Daoy (cell line): ENCODE data around the gene PSENEN. TPM values are rescaled to one million over a fixed set of nuclear protein-coding genes. Genes with fewer than 3 reads are reported as not detected.
"Not testable (repeated sequence)": the region's sequence is repeated elsewhere in the genome, so short reads cannot be mapped to it uniquely, and the experiment has no call there.

Experiments
- DNase-seq: peaks from one replicate; pipeline ENCODE4 v3.0.0-alpha.2; 2015; ENCODE audit warnings: low read depth
- total RNA-seq: library from RNA; depleted of rRNA; stranded (reverse); fragments of >200 nt; shearing (Covaris generic); gene quantifications from 2 replicates; pipeline ENCODE4 v1.2.3, GENCODE V29; 2014

PSENEN gene
- total RNA-seq, 1 experiment from 2014 or later = 63.9 TPM

DNA sequence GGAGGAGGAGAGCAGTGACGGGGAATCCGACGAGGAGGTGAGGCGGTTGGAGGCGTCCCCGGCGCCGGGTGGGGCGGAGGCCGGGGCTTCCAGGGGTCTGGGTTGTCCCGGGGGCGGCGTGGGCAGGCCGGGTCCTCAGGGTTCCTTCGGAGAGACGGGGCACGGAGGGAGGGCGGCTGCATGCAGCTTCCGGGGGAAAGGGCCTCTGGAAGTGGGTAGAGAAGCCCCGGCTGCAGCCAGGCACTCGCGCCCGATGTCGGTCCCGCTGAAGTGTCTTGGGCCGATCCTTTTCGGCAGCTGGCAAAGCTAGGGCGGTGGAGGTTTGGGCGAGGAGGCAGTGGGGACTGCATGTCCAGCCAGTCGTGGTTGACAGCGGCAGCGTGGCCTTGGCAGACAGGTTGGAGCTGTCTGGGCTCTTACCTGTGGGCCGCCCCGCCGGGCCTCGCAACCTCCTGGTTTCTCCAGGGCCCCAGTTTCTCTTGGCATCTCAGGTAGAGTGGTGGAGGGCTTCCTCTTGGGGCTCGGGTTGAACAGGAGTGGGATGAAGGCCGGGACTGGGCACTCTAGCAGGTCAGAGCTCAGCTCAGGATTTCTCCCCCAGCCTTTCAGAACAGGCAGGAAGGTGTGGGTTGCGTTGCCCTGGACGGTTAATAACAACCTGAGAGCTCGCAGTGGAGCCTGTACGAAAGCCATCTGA lies 27.0 kb upstream of the PSENEN start:
- peak; percentile 37 for DNase-seq

DNA sequence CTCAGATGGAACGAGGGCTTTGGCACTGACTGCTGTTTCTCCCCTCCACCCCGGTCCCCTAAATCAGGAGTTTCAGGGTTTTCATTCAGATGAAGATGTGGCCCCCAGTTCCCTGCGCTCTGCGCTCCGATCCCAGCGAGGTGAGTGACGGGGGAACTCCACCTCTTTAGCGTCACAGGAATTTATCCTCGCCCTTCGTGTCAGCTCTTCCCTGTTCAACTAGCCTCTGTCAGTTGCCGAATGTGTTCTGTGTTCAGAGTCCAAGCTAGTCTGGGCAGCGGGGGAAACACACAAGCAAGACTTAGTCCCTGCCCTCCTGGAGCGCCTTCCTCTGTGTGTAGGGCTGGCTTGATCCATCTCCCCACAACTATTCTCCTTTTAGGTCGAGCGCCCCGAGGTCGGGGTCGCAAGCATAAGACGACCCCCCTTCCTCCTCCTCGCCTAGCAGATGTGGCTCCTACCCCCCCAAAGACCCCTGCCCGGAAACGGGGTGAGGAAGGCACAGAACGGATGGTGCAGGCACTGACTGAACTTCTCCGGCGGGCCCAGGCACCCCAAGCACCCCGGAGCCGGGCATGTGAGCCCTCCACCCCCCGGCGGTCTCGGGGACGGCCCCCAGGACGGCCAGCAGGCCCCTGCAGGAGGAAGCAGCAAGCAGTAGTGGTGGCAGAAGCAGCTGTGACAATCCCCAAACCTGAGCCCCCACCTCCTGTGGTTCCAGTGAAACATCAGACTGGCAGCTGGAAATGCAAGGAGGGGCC lies 25.9 kb upstream of the PSENEN start:
- DNase-seq = no peak

DNA sequence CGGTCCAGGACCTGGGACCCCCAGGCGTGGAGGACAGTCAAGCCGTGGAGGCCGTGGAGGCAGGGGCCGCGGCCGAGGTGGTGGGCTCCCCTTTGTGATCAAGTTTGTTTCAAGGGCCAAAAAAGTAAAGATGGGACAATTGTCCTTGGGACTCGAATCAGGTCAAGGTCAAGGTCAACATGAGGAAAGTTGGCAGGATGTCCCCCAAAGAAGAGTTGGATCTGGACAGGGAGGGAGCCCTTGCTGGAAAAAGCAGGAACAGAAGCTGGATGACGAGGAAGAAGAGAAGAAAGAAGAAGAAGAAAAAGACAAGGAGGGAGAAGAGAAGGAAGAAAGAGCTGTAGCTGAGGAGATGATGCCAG lies 25.3 kb upstream of the PSENEN start:
- no peak for DNase-seq

DNA sequence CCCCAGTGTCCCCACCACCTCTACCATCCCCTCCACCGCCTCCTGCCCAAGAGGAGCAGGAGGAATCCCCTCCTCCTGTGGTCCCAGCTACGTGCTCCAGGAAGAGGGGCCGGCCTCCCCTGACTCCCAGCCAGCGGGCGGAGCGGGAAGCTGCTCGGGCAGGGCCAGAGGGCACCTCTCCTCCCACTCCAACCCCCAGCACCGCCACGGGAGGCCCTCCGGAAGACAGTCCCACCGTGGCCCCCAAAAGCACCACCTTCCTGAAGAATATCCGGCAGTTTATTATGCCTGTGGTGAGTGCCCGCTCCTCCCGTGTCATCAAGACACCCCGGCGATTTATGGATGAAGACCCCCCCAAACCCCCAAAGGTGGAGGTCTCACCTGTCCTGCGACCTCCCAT lies 24.8 kb upstream of the PSENEN start:
- DNase-seq = no peak

DNA sequence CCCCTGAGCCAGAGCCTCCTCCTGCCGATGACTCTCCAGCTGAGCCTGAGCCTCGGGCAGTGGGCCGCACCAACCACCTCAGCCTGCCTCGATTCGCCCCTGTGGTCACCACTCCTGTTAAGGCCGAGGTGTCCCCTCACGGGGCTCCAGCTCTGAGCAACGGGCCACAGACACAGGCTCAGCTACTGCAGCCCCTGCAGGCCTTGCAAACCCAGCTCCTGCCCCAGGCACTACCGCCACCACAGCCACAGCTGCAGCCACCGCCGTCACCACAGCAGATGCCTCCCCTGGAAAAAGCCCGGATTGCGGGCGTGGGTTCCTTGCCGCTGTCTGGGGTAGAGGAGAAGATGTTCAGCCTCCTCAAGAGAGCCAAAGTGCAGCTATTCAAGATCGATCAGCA lies 24.1 kb upstream of the PSENEN start:
- no peak for DNase-seq

DNA sequence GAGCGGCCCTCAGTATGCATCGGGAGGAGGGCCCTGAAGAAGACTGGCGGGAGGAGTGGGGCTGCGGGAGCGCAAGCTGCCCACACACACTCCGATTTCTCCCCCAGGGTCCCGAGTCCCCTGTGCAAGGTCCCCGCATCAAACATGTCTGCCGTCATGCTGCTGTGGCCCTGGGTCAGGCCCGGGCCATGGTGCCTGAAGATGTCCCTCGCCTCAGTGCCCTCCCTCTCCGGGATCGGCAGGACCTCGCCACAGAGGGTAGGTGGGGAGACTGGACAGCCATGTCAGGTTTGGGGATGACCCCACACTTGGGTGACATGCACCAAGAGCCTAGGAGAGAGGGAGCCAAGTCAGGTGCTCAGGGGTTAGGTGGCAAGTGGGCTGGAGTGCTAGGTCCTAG lies 23.0 kb upstream of the PSENEN start:
- no peak for DNase-seq

DNA sequence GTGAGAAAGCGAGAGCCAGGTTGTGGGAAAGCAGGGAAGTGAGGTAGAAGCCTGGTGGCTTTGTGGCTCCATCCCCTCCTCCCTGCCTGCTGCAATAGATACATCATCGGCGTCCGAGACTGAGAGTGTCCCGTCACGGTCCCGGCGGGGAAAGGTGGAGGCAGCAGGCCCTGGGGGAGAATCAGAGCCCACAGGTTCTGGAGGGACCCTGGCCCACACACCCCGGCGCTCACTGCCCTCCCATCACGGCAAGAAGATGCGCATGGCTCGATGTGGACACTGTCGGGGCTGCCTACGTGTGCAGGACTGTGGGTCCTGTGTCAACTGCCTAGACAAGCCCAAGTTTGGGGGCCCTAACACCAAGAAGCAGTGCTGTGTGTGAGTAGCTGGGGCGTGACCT lies 22.6 kb upstream of the PSENEN start:
- no peak for DNase-seq

DNA sequence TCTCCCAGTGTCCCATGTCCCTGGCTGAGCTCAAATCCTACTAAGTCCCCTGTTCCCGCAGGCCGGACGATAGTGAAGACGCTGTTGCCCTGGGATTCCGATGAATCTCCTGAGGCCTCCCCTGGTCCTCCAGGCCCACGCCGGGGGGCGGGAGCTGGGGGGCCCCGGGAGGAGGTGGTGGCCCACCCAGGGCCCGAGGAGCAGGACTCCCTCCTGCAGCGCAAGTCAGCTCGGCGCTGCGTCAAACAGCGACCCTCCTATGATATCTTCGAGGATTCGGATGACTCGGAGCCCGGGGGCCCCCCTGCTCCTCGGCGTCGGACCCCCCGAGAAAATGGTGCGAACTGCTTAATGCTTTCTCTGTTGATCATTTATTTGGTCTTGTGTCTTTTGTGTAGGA lies 21.8 kb upstream of the PSENEN start:
- DNase-seq = no peak

DNA sequence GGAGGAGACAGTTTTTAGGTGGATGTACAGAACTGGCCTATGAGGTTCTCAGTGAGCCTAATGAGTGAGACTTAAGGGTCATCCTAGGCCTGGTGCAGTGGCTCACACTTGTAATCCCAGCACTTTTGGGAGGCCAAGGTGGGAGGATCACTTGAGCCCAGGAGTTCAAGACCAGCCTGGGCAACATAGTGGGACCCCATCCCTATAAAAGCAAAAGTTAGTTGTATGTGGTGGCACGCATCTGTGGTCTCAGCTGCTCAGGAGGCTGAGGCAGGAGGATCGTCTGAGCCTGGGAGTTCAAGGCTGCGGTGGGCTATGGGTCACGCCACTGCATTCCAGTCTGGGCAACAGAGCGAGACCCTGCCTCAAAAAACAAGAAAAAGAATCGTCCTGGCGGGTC lies 21.3 kb upstream of the PSENEN start:
- DNase-seq = not testable (repeated sequence)

DNA sequence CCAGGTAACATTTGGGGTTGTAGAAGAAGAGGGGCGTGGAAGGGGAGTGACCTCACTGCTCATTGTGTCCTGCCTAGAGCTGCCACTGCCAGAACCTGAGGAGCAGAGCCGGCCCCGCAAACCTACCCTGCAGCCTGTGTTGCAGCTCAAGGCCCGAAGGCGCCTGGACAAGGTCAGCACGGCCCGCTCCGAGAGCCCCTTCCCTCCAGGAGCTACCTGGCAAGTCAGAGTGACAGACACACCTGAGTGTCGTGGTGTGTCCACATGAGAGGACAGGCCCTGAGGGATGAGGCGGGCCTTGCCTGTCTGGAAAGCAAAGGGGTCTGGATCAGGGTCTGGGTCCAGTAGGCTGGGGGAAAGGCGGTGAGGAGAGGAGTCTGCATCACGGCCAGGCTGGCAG lies 20.9 kb upstream of the PSENEN start:
- DNase-seq = no peak

DNA sequence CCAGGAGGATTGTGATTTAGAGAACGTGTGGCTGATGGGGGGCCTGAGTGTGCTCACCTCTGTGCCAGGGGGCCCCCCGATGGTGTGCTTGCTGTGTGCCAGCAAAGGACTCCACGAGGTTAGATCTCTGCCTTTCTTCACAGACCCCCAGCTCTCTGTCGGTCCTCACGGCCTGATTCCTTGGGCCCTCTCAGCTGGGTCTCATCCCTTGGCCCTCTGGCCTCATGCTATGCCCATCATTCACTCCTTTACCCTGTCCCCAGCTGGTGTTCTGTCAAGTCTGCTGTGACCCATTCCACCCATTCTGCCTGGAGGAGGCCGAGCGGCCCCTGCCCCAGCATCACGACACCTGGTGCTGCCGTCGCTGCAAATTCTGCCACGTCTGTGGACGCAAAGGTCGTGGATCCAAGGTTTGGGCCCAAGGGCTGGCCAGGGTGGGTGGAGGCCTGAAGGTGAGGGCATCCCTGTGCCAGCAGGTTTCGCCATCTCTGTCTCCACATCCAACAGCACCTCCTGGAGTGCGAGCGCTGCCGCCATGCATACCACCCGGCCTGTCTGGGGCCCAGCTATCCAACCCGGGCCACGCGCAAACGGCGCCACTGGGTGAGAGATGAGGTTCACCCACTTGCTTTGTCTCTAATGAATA lies 20.1 kb upstream of the PSENEN start:
- no peak for DNase-seq

DNA sequence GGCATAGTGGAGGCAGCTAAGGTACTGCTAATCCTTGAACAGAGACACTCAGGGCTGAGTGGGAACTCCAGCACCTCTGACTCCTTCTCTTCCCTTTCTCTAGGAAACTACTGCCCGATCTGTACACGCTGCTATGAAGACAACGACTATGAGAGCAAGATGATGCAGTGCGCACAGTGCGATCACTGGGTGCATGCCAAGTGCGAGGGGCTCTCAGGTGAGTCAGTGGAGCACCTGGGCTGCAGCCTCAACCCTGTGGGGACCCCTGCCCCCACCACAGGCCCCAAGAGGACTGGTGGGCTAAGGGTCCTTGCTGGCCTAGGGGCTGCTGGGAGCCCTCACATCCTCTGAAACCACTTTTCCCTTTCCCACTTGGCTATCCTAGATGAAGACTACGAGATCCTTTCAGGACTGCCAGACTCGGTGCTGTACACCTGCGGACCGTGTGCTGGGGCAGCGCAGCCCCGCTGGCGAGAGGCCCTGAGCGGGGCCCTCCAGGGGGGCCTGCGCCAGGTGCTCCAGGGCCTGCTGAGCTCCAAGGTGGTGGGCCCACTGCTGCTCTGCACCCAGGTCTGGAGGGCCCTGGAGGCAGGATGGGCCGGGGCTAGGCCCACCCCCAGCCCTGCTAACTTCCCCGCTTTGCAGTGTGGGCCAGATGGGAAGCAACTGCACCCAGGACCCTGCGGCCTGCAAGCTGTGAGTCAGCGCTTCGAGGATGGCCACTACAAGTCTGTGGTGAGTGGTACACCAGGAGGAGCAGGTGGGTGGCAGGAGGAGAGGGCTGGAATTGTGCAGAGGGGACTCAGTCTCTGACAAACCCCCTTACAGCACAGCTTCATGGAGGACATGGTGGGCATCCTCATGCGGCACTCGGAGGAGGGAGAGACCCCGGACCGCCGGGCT lies 18.1 kb upstream of the PSENEN start:
- DNase-seq = no peak

DNA sequence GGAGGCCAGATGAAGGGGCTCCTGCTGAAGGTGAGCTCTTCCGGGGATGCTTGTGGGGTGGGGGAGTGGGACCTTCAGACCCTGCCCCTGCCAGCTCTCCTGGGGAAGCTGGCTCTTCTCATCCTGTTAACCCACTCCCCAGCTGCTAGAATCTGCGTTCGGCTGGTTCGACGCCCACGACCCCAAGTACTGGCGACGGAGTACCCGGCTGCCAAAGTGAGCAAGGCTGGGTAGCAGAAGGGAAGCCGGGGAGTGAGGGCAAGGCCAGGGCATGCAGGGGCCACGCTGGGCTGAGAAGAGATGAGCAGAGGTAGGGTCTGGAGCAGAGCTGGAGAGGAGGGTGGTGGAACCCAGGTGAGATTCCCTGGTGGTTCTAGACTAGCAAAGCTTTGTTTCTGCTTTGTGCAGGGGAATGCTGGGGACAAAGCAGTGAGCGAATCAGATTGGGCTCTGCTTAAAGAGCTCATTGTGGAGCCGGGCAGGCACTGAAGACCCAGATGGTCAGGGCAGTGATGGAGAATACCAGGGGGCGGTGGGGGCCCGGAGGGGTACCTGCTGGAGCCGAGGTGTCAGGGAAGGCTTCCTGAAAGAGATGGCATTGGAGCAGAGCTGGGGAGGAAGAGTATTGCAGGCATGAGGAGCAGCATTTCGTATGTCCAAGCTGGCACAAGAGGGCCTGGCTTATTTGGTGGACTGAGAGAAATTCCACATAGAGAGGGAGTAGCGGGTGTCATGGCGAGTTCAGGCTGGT lies 17.3 kb upstream of the PSENEN start:
- DNase-seq = no peak

DNA sequence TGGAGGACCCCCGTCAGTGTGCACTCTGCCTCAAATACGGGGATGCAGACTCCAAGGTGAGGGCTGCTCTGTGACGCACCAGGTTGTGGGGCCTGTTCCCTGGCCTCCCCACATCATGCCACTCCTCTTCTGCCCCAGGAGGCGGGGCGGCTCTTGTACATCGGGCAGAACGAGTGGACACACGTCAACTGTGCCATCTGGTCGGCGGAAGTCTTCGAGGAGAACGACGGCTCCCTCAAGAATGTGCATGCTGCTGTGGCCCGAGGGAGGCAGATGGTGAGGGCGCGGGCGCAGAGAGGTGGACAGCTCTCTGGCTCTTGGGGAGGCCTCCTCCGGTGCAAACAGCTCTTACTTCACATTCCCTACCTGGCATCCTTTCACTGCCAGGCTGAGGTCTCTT lies 16.4 kb upstream of the PSENEN start:
- no peak for DNase-seq

DNA sequence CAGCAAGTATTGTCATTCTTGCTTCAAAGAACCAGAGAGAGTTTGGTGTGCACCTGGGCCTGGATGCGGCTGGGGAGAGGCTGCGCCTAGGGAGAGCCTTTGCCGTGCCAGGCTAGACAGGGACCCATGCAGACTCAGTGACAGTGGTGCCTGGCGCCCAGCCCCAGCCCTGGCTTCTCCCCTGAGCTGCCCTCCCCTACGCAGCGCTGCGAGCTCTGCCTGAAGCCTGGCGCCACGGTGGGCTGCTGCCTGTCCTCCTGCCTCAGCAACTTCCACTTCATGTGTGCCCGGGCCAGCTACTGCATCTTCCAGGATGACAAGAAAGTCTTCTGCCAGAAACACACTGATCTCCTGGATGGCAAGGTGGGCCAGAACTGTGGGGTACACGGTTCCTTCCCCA lies 15.7 kb upstream of the PSENEN start:
- DNase-seq = no peak

DNA sequence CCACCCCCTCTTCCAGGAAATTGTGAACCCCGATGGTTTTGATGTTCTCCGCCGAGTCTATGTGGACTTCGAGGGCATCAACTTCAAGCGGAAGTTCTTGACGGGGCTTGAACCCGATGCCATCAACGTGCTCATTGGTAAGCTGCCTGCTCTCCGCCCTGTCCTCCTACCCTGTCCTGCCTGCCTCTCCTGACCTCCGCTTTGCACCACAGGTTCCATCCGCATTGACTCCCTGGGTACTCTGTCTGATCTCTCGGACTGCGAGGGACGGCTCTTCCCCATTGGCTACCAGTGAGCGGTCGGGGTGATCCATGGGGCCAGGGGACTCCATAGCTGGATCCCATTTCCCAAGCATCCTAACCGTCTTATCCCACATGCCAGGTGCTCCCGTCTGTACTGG lies 15.1 kb upstream of the PSENEN start:
- DNase-seq = no peak

DNA sequence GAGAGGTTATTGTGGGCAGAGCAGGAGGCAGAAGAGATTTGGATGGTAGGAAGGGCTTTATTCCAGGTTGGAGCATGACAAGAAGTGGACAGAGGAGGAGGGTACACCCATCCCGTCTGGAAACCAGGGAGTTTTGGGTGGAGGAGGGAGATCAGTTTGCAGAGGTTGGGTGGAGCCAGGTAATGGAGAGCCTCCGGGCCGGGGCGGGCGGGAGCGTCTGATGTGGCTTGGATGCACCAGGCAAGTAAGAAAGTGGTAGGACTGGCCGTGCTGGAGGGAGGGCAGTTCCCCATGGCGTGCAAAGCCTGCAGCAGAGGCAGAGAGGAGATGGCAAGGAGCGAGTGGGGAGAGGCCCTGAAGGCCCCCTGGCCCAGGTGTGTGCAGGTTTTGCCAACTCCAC lies 14.1 kb upstream of the PSENEN start:
- no peak for DNase-seq

DNA sequence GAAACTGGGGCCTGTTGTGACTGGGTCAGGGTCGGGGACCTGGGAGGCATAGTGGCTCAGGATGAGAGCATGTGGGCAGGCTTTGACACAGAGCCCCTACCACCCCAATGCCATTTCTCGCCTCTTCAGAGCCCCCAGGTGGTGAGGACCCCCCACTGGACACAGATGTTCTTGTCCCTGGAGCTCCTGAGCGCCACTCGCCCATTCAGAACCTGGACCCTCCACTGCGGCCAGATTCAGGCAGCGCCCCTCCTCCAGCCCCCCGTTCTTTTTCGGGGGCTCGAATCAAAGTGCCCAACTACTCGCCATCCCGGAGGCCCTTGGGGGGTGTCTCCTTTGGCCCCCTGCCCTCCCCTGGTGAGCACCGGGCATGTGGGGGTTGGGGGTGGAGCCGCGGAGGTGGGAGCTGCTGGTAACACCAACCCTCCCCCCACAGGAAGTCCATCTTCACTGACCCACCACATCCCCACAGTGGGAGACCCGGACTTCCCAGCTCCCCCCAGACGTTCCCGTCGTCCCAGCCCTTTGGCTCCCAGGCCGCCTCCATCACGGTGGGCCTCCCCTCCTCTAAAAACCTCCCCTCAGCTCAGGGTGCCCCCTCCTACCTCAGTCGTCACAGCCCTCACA lies 13.6 kb upstream of the PSENEN start:
- no peak for DNase-seq

DNA sequence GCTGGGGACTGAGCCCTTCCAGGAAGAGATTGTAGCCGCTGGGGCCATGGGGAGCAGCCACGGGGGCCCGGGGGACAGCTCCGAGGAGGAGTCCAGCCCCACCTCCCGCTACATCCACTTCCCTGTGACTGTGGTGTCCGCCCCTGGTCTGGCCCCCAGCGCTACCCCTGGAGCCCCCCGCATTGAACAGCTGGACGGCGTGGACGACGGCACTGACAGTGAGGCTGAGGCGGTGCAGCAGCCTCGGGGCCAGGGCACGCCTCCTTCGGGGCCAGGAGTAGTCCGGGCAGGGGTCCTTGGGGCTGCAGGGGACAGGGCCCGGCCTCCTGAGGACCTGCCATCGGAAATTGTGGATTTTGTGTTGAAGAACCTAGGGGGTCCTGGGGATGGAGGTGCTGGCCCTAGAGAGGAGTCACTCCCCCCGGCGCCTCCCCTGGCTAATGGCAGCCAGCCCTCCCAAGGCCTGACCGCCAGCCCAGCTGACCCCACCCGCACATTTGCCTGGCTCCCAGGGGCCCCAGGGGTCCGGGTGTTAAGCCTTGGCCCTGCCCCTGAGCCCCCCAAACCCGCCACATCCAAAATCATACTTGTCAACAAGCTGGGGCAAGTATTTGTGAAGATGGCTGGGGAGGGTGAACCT lies 12.8 kb upstream of the PSENEN start:
- no peak for DNase-seq
